Smooth muscle cell (in vitro differentiated cells): ENCODE data around the gene BPGM. TPM values are rescaled to one million over a fixed set of nuclear protein-coding genes. Genes with fewer than 3 reads are reported as not detected.

ENCODE experiments used
- DNase-seq: peaks from one replicate; lab custom pipeline; 2025; ENCODE audit not compliant: unreplicated experiment; lab: John Stamatoyannopoulos, UW
- H2AFZ ChIP-seq: fragments of 200-600 bp; sonication (generic); 2 replicates; pipeline ENCODE4 v1.6.0; 2016; ENCODE audit warnings: antibody characterized with exemption, low read depth, mild to moderate bottlenecking
- H3F3A ChIP-seq: fragments of 200-600 bp; sonication (generic); 2 replicates; pipeline ENCODE4 v1.6.0; 2017; ENCODE audit warnings: antibody characterized with exemption, low read depth
- H3K27ac ChIP-seq: fragments of 200-600 bp; sonication (generic); 2 replicates; pipeline ENCODE4 v1.5.1; 2016; ENCODE audit warnings: low read depth, mild to moderate bottlenecking
- H3K27me3 ChIP-seq: fragments of 200-600 bp; sonication (generic); 2 replicates; pipeline ENCODE4 v1.6.1; 2016; ENCODE audit warnings: low read depth, mild to moderate bottlenecking
- H3K36me3 ChIP-seq: fragments of 200-600 bp; sonication (generic); 2 replicates; pipeline ENCODE4 v1.5.1; 2016; ENCODE audit warnings: low read depth
- H3K4me1 ChIP-seq: fragments of 200-600 bp; sonication (generic); 2 replicates; pipeline ENCODE4 v1.5.1; 2016; ENCODE audit warnings: low read depth
- H3K4me2 ChIP-seq: fragments of 200-600 bp; sonication (generic); 2 replicates; pipeline ENCODE4 v1.6.0; 2016; ENCODE audit warnings: mild to moderate bottlenecking
- H3K4me3 ChIP-seq: fragments of 200-600 bp; sonication (generic); 2 replicates; pipeline ENCODE4 v1.5.1; 2016; ENCODE audit warnings: mild to moderate bottlenecking
- H3K79me2 ChIP-seq: fragments of 200-600 bp; sonication (generic); 2 replicates; pipeline ENCODE4 v1.6.0; 2016; ENCODE audit warnings: low read depth, mild to moderate bottlenecking
- H3K9ac ChIP-seq: fragments of 200-600 bp; sonication (generic); 2 replicates; pipeline ENCODE4 v1.6.0; 2016; ENCODE audit warnings: low read depth
- H3K9me3 ChIP-seq: fragments of 200-600 bp; sonication (generic); replicated peaks from 2 replicates; pipeline ENCODE4 v1.5.1; 2016; ENCODE audit warnings: low read depth
- H4K20me1 ChIP-seq: fragments of 200-600 bp; sonication (generic); 2 replicates; pipeline ENCODE4 v1.6.0; 2016; ENCODE audit warnings: low read depth
- WGBS: methylation state at CpG from one replicate; pipeline ENCODE4 v1.1.7; 2016; ENCODE audit warnings: low lambda C conversion rate; 5-methylcytosine and 5-hydroxymethylcytosine counted together
- polyA plus RNA-seq: library from polyadenylated mRNA; unstranded; fragments of >200 nt; fragmentation: Nextera tagmentation; extraction: Ambion mirVana; gene quantifications from 2 replicates; pipeline ENCODE4 v1.2.1, GENCODE V29; 2016
- total RNA-seq: library from RNA; depleted of rRNA; stranded (reverse); fragments of >200 nt; gene quantifications from 2 replicates; pipeline ENCODE4 v1.2.3, GENCODE V29; 2014
- TF ChIP-seq, protein P1 (sequence below): fragments of 200-600 bp; sonication (generic); IDR thresholded peaks from 2 replicates; pipeline ENCODE4 v1.5.1; 2017; ENCODE audit warnings: borderline replicate concordance, mild to moderate bottlenecking, antibody characterized with exemption; ENCODE audit not compliant: insufficient read depth, poor library complexity, severe bottlenecking

BPGM gene
- total and polyA plus RNA-seq, 2 experiments from 2014 or later, result 65.1 to 76.9 TPM

DNA sequence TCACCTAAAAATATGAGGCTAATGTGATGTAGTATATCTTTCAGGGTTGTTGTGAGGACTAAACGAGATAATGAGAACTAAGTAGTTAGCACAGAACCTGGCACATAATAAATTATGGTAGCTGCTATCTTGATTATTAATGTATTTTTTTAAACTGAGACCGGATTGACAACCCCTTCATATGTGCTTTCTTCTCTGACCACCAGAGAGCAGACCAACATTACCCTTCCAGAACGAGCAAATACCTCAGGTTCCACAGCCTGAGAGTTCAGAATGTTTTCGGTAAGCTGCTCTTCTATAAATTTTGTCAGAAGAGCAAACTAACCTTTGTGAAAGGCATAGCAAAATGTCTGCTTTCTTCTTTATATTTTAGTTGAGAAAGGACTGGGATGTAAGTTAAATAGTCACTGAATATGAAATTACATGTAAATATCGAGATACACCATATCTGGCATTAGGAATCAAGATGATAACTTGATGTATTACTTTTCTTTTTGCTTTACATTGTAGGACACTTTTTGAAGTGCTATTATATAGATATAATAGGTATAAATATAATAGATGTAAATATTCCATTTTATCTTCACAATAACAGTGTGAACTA is 13.6 kb upstream of the BPGM start:
- H3F3A ChIP-seq, result no peaks in the 10 kb centered on the region
- H3K27ac ChIP-seq, result no peak overlapping the region
- no peaks in the 10 kb centered on the region for H3K9me3 ChIP-seq
- no peaks in the 10 kb centered on the region for H3K27me3 ChIP-seq
- H3K36me3 ChIP-seq, result no peaks in the 10 kb centered on the region
- TF ChIP-seq, protein P1, sequence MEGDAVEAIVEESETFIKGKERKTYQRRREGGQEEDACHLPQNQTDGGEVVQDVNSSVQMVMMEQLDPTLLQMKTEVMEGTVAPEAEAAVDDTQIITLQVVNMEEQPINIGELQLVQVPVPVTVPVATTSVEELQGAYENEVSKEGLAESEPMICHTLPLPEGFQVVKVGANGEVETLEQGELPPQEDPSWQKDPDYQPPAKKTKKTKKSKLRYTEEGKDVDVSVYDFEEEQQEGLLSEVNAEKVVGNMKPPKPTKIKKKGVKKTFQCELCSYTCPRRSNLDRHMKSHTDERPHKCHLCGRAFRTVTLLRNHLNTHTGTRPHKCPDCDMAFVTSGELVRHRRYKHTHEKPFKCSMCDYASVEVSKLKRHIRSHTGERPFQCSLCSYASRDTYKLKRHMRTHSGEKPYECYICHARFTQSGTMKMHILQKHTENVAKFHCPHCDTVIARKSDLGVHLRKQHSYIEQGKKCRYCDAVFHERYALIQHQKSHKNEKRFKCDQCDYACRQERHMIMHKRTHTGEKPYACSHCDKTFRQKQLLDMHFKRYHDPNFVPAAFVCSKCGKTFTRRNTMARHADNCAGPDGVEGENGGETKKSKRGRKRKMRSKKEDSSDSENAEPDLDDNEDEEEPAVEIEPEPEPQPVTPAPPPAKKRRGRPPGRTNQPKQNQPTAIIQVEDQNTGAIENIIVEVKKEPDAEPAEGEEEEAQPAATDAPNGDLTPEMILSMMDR, result peak; percentile 65
- H3K4me2 ChIP-seq, result no peak overlapping the region
- no peaks in the 10 kb centered on the region for H4K20me1 ChIP-seq
- H2AFZ ChIP-seq, result no peak overlapping the region
- no peak overlapping the region for H3K4me3 ChIP-seq
- WGBS, result 31% methylated on average over 5 of the region's 5 CpGs
- no peak for DNase-seq
- H3K79me2 ChIP-seq, result no peaks in the 10 kb centered on the region
- no peak overlapping the region for H3K9ac ChIP-seq
- no peaks in the 10 kb centered on the region for H3K4me1 ChIP-seq

DNA sequence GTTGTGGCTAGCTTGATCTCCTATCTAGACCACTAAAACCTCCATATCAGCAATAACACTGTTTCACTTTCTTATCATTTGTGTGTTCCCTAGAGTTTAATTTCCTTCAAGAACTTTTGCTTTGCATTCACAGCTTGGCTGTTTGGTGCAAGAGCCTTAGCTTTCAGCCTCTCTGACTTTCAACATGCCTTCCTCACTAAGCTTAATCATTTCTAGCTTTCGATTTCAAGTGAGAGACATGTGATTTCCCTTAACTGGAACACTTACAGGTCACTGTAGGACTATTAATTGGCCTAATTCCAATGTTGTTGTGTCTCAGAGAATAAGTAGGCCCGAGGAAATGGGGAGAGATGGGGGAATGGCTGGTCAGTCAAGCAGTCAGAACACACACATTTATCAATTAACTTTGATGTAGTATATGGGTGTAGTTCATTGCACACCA is 10.6 kb upstream of the BPGM start:
- no peak overlapping the region for H2AFZ ChIP-seq
- TF ChIP-seq, protein P1, result no peak
- H3K36me3 ChIP-seq, result no peaks in the 10 kb centered on the region
- no peak overlapping the region for H3K9ac ChIP-seq
- H4K20me1 ChIP-seq, result no peaks in the 10 kb centered on the region
- no peaks in the 10 kb centered on the region for H3F3A ChIP-seq
- H3K27me3 ChIP-seq, result no peaks in the 10 kb centered on the region
- H3K4me3 ChIP-seq, result no peak overlapping the region
- no peaks in the 10 kb centered on the region for H3K9me3 ChIP-seq
- no peak overlapping the region for H3K4me2 ChIP-seq
- H3K4me1 ChIP-seq, result no peaks in the 10 kb centered on the region
- H3K27ac ChIP-seq, result no peak overlapping the region
- WGBS, result 72% methylated on average over 2 of the region's 2 CpGs
- no peak for DNase-seq
- no peaks in the 10 kb centered on the region for H3K79me2 ChIP-seq

DNA sequence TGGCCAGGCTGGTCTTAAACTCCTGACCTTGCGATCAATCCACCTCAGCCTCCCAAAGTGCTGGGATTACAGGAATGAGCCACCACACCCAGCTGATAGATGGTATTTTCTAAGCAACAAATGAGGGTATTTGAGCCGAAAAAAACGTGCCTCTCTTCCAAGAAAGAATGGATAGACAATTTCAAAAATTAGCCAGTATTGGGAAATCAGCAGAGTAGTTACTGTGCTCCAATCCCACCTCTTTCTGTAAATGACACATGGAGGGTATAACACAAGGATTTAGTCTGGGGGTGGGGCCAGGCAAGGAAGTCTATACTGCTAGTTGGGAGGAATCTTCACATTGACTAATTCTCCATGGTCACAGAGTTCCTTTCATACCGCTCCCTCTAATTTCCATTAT is 9.2 kb upstream of the BPGM start:
- Histone ChIP-seq H3K27me3 (no peaks in the 10 kb centered on the region), H3K4me3 (no peak overlapping the region), H2AFZ (no peak overlapping the region), H4K20me1 (no peaks in the 10 kb centered on the region), H3K36me3 (no peaks in the 10 kb centered on the region), H3K9ac (no peak overlapping the region), H3F3A (no peaks in the 10 kb centered on the region), H3K27ac (no peak overlapping the region), H3K9me3 (no peaks in the 10 kb centered on the region), H3K79me2 (no peaks in the 10 kb centered on the region), H3K4me2 (no peak overlapping the region), H3K4me1 (no peaks in the 10 kb centered on the region)
- TF ChIP-seq, protein P1, result no peak
- 95% methylated on average over 4 of the region's 4 CpGs for WGBS
- DNase-seq, result no peak
